GM12878 (cell line): Measurements from ENCODE around the gene DLX3. TPM values are rescaled to one million over a fixed set of nuclear protein-coding genes. Genes with fewer than 3 reads are reported as not detected.

Source experiments
- ATAC-seq: fragments of 200-7000 bp; cut with Tn5 transposase; 3 replicates; pipeline ENCODE4 v1.9.1; 2020; ENCODE audit warnings: mild to moderate bottlenecking, moderate library complexity
- BruUV-seq: library from RNA; stranded (reverse); fragments of 400-500 nt; replicated peaks from 2 replicates; lab custom pipeline; 2021; lab: Mats Ljungman, UMichigan
- CTCF ChIA-PET: fragments of 300-600 bp; sonication (Branson Sonifier 250); formaldehyde crosslinking; extraction: SDS; loops from one replicate; lab custom pipeline; 2021; ENCODE audit warnings: inconsistent platforms; lab: Yijun Ruan, JAX
- POLR2A ChIA-PET: fragments of 350-600 bp; formaldehyde crosslinking; extraction: SDS; loops from one replicate; lab custom pipeline; 2021; ENCODE audit warnings: inconsistent platforms; lab: Charles Lee
- RAD21 ChIA-PET: fragments of 300-600 bp; sonication (Branson Sonifier 250); formaldehyde crosslinking; loops from one replicate; lab custom pipeline; 2023; ENCODE audit warnings: antibody characterized with exemption; ENCODE audit not compliant: unreplicated experiment; lab: Charles Lee
- SMC1A ChIA-PET: fragments of 300-600 bp; sonication (Branson Sonifier 250); formaldehyde crosslinking; loops from one replicate; lab custom pipeline; 2023; ENCODE audit not compliant: unreplicated experiment, uncharacterized antibody; lab: Charles Lee
- DNase-seq: peaks from one replicate; pipeline ENCODE4 v3.0.0-alpha.2; 2011; ENCODE audit warnings: low read depth, low spot score
- FAIRE-seq: peaks from 3 replicates; lab custom pipeline; 2011; peaks lifted over from hg19 to GRCh38; lab: Jason Lieb, UNC
- H2AFZ ChIP-seq: 2 replicates; pipeline ENCODE4 v1.6.0; 2011; ENCODE audit warnings: low read depth, low read length, control low read depth; ENCODE audit not compliant: control insufficient read depth
- H3K27ac ChIP-seq: 2 replicates; pipeline ENCODE4 v1.5.1; 2011; ENCODE audit warnings: control low read depth; ENCODE audit not compliant: control insufficient read depth, insufficient read depth
- H3K27me3 ChIP-seq, 2 experiments: replicated peaks in 1 of 2; 2 replicates each; pipeline versions ENCODE4 v1.6.0 to v1.6.1; 2011; ENCODE audit warnings: low read length in 1 of 2; ENCODE audit not compliant: control insufficient read depth in 2 of 2, insufficient read depth in 2 of 2
- H3K36me3 ChIP-seq, 2 experiments: 2 replicates each; pipeline ENCODE4 v1.5.1; 2011; ENCODE audit warnings: low read length in 1 of 2; ENCODE audit not compliant: control insufficient read depth in 2 of 2, insufficient read depth in 2 of 2
- H3K4me1 ChIP-seq: 2 replicates; pipeline ENCODE4 v1.6.1; 2011; ENCODE audit warnings: mild to moderate bottlenecking, low read length, moderate library complexity, mixed read lengths; ENCODE audit not compliant: control insufficient read depth, insufficient read depth
- H3K4me2 ChIP-seq: 2 replicates; pipeline ENCODE4 v1.6.0; 2011; ENCODE audit warnings: control low read depth; ENCODE audit not compliant: control insufficient read depth, insufficient read depth
- H3K4me3 ChIP-seq: fragments of 200-600 bp; sonication (generic); 2 replicates; pipeline ENCODE4 v1.5.1; 2016
- H3K79me2 ChIP-seq: 2 replicates; pipeline ENCODE4 v1.6.0; 2011; ENCODE audit warnings: low read length; ENCODE audit not compliant: control insufficient read depth, insufficient read depth
- H3K9ac ChIP-seq: 2 replicates; pipeline ENCODE4 v1.8.0; 2011; ENCODE audit warnings: low read length, control low read depth, mixed read lengths; ENCODE audit not compliant: control insufficient read depth, insufficient read depth
- H3K9me3 ChIP-seq: replicated peaks from 3 replicates; pipeline ENCODE4 v1.5.1; 2011; ENCODE audit warnings: mild to moderate bottlenecking, low read length; ENCODE audit not compliant: control insufficient read depth, insufficient read depth
- H4K20me1 ChIP-seq: 2 replicates; pipeline ENCODE4 v1.6.0; 2011; ENCODE audit not compliant: control insufficient read depth, insufficient read depth
- CHD1 ChIP-seq: IDR thresholded peaks from 2 replicates; pipeline ENCODE4 v1.6.1; 2012; ENCODE audit warnings: low read depth, low read length, improper control_type of control experiment
- HDAC6 ChIP-seq: fragments of 200-600 bp; sonication (generic); IDR thresholded peaks from one replicate; pipeline ENCODE4 v1.8.0; 2017; ENCODE audit warnings: antibody characterized with exemption; ENCODE audit not compliant: unreplicated experiment
- NR2C1 ChIP-seq: fragments of 450-650 bp; IDR thresholded peaks from 2 replicates; pipeline ENCODE4 v1.6.1; 2017; ENCODE audit warnings: antibody characterized with exemption, mild to moderate bottlenecking, moderate library complexity
- POLR2AphosphoS5 ChIP-seq: IDR thresholded peaks from 2 replicates; pipeline ENCODE4 v1.6.1; 2011; ENCODE audit warnings: mild to moderate bottlenecking, low read length, inconsistent platforms
- RAD51 ChIP-seq: fragments of 450-650 bp; IDR thresholded peaks from 2 replicates; pipeline ENCODE4 v1.6.1; 2016; ENCODE audit warnings: moderate library complexity, mild to moderate bottlenecking, inconsistent platforms
- SMC3 ChIP-seq: IDR thresholded peaks from 2 replicates; pipeline ENCODE4 v1.6.1; 2011; ENCODE audit warnings: low read length, improper control_type of control experiment, borderline replicate concordance
- SREBF2 ChIP-seq: IDR thresholded peaks from 2 replicates; pipeline ENCODE4 v1.6.1; 2012; ENCODE audit warnings: mild to moderate bottlenecking, low read length
- SRF ChIP-seq, 2 experiments: IDR thresholded peaks; 2 replicates each; pipeline ENCODE4 v1.6.1; 2011; ENCODE audit warnings: low read depth in 2 of 2, low read length in 2 of 2, mild to moderate bottlenecking in 1 of 2, moderate library complexity in 1 of 2
- TCF7 ChIP-seq: IDR thresholded peaks from 2 replicates; pipeline ENCODE4 v1.6.1; 2014; ENCODE audit warnings: antibody characterized with exemption, borderline replicate concordance
- YY1 ChIP-seq: IDR thresholded peaks from 2 replicates; pipeline ENCODE4 v1.6.1; 2011; ENCODE audit warnings: low read depth, mild to moderate bottlenecking, low read length
- ZBTB33 ChIP-seq: fragments of 450-650 bp; IDR thresholded peaks from 2 replicates; pipeline ENCODE4 v1.6.1; 2017; ENCODE audit warnings: mild to moderate bottlenecking
- WGBS: methylation state at CpG from one replicate; pipeline ENCODE4 v1.1.6; 2016; ENCODE audit warnings: low lambda C conversion rate; ENCODE audit not compliant: insufficient replicate concordance, insufficient coverage; ENCODE audit errors: missing lambda C conversion rate; 5-methylcytosine and 5-hydroxymethylcytosine counted together
- in situ Hi-C: fragments of 300-500 bp; cut with MboI; formaldehyde crosslinking; loops from 9 replicates; pipeline ENCODE4 v1.14.3; 2018; ENCODE audit warnings: mixed read lengths
- intact Hi-C: fragments of 100-400 bp; cut with micrococcal nuclease; formaldehyde crosslinking; loops from one replicate; pipeline ENCODE4 v1.14.2; 2022; ENCODE audit not compliant: unreplicated experiment
- polyA plus RNA-seq, 11 experiments: library from polyadenylated mRNA; depleted of rRNA in 4 of 11; unstranded in 6 of 11; stranded (reverse) in 5 of 11; fragments of >200 nt; fragmentation: Nextera tagmentation in 4 of 11; fragmentation: Illumina TruSeq in 1 of 11; extraction: Ambion mirVana in 4 of 11; extraction: Trizol in 1 of 11; gene quantifications; 1 replicate in 1 of 11; 2 replicates in 10 of 11; pipeline versions ENCODE4 v1.2.1 to v1.2.3, GENCODE V29; 2011 to 2016; ENCODE audit warnings: inconsistent platforms in 2 of 11, missing spikeins in 2 of 11, low read depth in 1 of 11
- total RNA-seq, 4 experiments: library from RNA; depleted of rRNA in 3 of 4; stranded (reverse); fragments of >200 nt in 3 of 4; fragmentation: Illumina TruSeq in 1 of 4; extraction: Trizol in 1 of 4; gene quantifications; 2 replicates each; pipeline versions ENCODE4 v1.2.1 to v1.2.3, GENCODE V29; 2013 to 2021
- TF ChIP-seq, protein P1 (sequence below): IDR thresholded peaks from 2 replicates; pipeline ENCODE4 v1.6.1; 2011; ENCODE audit warnings: borderline replicate concordance, low read depth, mild to moderate bottlenecking, moderate library complexity, mixed read lengths, low read length; ENCODE audit not compliant: insufficient read depth; ENCODE audit errors: extremely low read length

Gene DLX3
- total and polyA plus RNA-seq, 10 of the 15 experiments (the other 5 are each of a cell fraction or from before 2014, with no cell fraction given): not detected

GRCh38 chr17:50027172-50027880 lies 32.3 kb upstream of the DLX3 start:
- no TSS peak for BruUV-seq
- no peak for FAIRE-seq
- no peak overlapping the region for H2AFZ ChIP-seq
- no peak for TF ChIP-seq HDAC6
- H3K36me3 ChIP-seq: no peaks in the 10 kb centered on the region
- WGBS: 2% methylated on average over 26 of the region's 27 CpGs
- no peak overlapping the region for H3K4me2 ChIP-seq
- H3K27me3 ChIP-seq: peaks cover 0 to 2% of the 10 kb centered on the region in 2 experiments; a peak in 3 of 4 replicates
- no peak overlapping the region for H3K9ac ChIP-seq
- H3K4me3 ChIP-seq: no peak overlapping the region
- H3K9me3 ChIP-seq: no peaks in the 10 kb centered on the region; the same call in 2 of the 3 replicates
- ChIA-PET RAD21 (interaction anchor here (0.8 to 3.1 kb wide), 4 partner anchors 40 to 67 kb away, joined by 3 to 19 read pairs (median 10); no protein-coding TSS in a partner anchor), POLR2A (no interaction called here), SMC1A (interaction anchor here (1.0 to 1.4 kb wide), 2 partner anchors 28 to 60 kb away, joined by 4 to 6 read pairs; partner anchors contain the start of gene ITGA3), CTCF (interaction anchor here (0.6 to 9.7 kb wide), 10 partner anchors 12 to 157 kb away, joined by 3 to 118 read pairs (median 5); partner anchors contain the start of genes ITGA3 and PDK2)
- intact Hi-C loops: no loop called here
- H3K27ac ChIP-seq: no peak overlapping the region
- no peaks in the 10 kb centered on the region for H3K79me2 ChIP-seq
- peak; percentile 81 for ATAC-seq
- no peak for DNase-seq
- H4K20me1 ChIP-seq: no peaks in the 10 kb centered on the region
- in situ Hi-C loops: loop anchor here (5.0 kb wide), 1 partner anchor 65 kb away; no protein-coding TSS in a partner anchor
- no peaks in the 10 kb centered on the region for H3K4me1 ChIP-seq

- Histone ChIP-seq H3K27ac (no peak overlapping the region), H3K27me3 (peaks cover 0 to 2% of the 10 kb centered on the region in 2 experiments; a peak in 3 of 4 replicates), H3K79me2 (no peaks in the 10 kb centered on the region), H2AFZ (no peak overlapping the region), H3K36me3 (no peaks in the 10 kb centered on the region), H3K9me3 (no peaks in the 10 kb centered on the region; the same call in 2 of the 3 replicates), H3K9ac (no peak overlapping the region), H3K4me1 (no peaks in the 10 kb centered on the region), H3K4me2 (no peak overlapping the region), H3K4me3 (no peak overlapping the region), H4K20me1 (no peaks in the 10 kb centered on the region)
- in situ Hi-C loops: loop anchor here (5.0 kb wide), 1 partner anchor 65 kb away; no protein-coding TSS in a partner anchor
- ATAC-seq (peak; percentile 95), FAIRE-seq (peak; percentile 88), DNase-seq (no peak)
- no TSS peak for BruUV-seq
- ChIA-PET RAD21 (interaction anchor here (2.7 kb wide), 1 partner anchor 61 kb away, joined by 16 read pairs; no protein-coding TSS in a partner anchor), POLR2A (no interaction called here), CTCF (interaction anchor here (1.0 to 9.7 kb wide), 5 partner anchors 29 to 66 kb away, joined by 3 to 118 read pairs (median 5); partner anchors contain the start of gene PDK2), SMC1A (interaction anchor here (0.8 to 2.0 kb wide), 3 partner anchors 28 to 61 kb away, joined by 3 to 7 read pairs (median 3); no protein-coding TSS in a partner anchor)
- 15% methylated on average over 6 of the region's 6 CpGs for WGBS
- intact Hi-C loops: loop anchor here (1.0 kb wide), 1 partner anchor 60 kb away; no protein-coding TSS in a partner anchor
- TF ChIP-seq SRF (IDR thresholded peaks at IDR 0.05; ENCODE audit: low read depth in 2 of 2, low read length in 2 of 2): no peak
- TF ChIP-seq RAD51: no peak
- no peak for TF ChIP-seq POLR2AphosphoS5
- TF ChIP-seq ZBTB33: no peak
- TF ChIP-seq SMC3: peak; percentile 96
- peak; percentile 67 for TF ChIP-seq YY1
- no peak for TF ChIP-seq TCF7
- TF ChIP-seq, protein P1, sequence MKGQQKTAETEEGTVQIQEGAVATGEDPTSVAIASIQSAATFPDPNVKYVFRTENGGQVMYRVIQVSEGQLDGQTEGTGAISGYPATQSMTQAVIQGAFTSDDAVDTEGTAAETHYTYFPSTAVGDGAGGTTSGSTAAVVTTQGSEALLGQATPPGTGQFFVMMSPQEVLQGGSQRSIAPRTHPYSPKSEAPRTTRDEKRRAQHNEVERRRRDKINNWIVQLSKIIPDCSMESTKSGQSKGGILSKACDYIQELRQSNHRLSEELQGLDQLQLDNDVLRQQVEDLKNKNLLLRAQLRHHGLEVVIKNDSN: no peak
- no peak for TF ChIP-seq CHD1
- TF ChIP-seq NR2C1: no peak
- no peak for TF ChIP-seq SREBF2
Observed at GRCh38 chr17:50026837-50027171, 31.8 kb upstream of the DLX3 start.
